Measurements from ENCODE around the gene WWOX. TPM values are rescaled to one million over a fixed set of nuclear protein-coding genes. Genes with fewer than 3 reads are reported as not detected.

Gene WWOX
- total RNA-seq, 2 donors from 2014 or later: 30.0 to 35.4 TPM

GRCh38 chr16:78961464-78961863 is 862.0 kb downstream of the WWOX start:
- Mint-ChIP-seq H3K9me3 (peaks cover 18% of the 10 kb centered on the region), H3K4me3 (no peak overlapping the region), H3K36me3 (ENCODE audit: low read depth) (peaks cover 2% of the 10 kb centered on the region), H3K27me3 (ENCODE audit: insufficient read depth) (peaks cover 2% of the 10 kb centered on the region), H3K4me1 (no peaks in the 10 kb centered on the region), H3K27ac (no peak overlapping the region)
- no peak overlapping the region for H3K9ac ChIP-seq (ENCODE audit: extremely low read depth, low read length, poor library complexity, severe bottlenecking)
- no peaks in the 10 kb centered on the region for H3K27me3 ChIP-seq (ENCODE audit: control insufficient read depth, insufficient read depth, low read length, poor library complexity, severe bottlenecking)
- no peak for TF ChIP-seq CTCF (conservative IDR thresholded peaks at IDR 0.05)
- WGBS, 2 experiments (ENCODE audit: insufficient coverage in 1 of 2, insufficient read length in 1 of 2): 67 to 100% methylated on average over 1 to 2 of the region's 2 CpGs
- peaks cover 5% of the 10 kb centered on the region for H3K9me3 ChIP-seq (ENCODE audit: control insufficient read depth, low read length)
- no peak for DNase-seq
- H3K4me1 ChIP-seq (ENCODE audit: control insufficient read depth, insufficient read depth, low read length): no peaks in the 10 kb centered on the region
- no peaks in the 10 kb centered on the region for H3K36me3 ChIP-seq (ENCODE audit: control insufficient read depth, insufficient read depth, low read length)
- H3K4me3 ChIP-seq (ENCODE audit: low read length): no peak overlapping the region
- H3K27ac ChIP-seq (ENCODE audit: low read depth, low read length): no peak overlapping the region

GRCh38 chr16:78962457-78962929 is 863.0 kb downstream of the WWOX start:
- H3K27me3 Mint-ChIP-seq (ENCODE audit: insufficient read depth): peaks cover 2% of the 10 kb centered on the region
- Histone ChIP-seq H3K27ac (ENCODE audit: low read depth, low read length) (no peak overlapping the region), H3K4me3 (ENCODE audit: low read length) (no peak overlapping the region), H3K4me1 (ENCODE audit: control insufficient read depth, insufficient read depth, low read length) (no peaks in the 10 kb centered on the region), H3K36me3 (ENCODE audit: control insufficient read depth, insufficient read depth, low read length) (no peaks in the 10 kb centered on the region), H3K27me3 (ENCODE audit: control insufficient read depth, insufficient read depth, low read length, poor library complexity, severe bottlenecking) (no peaks in the 10 kb centered on the region), H3K9ac (ENCODE audit: extremely low read depth, low read length, poor library complexity, severe bottlenecking) (no peak overlapping the region), H3K9me3 (ENCODE audit: control insufficient read depth, low read length) (peaks cover 5% of the 10 kb centered on the region)
- no peak for DNase-seq
- H3K4me1 Mint-ChIP-seq: no peaks in the 10 kb centered on the region
- H3K27ac Mint-ChIP-seq: no peak overlapping the region
- H3K4me3 Mint-ChIP-seq: no peak overlapping the region
- peaks cover 18% of the 10 kb centered on the region for H3K9me3 Mint-ChIP-seq
- WGBS, 2 experiments (ENCODE audit: insufficient coverage in 1 of 2, insufficient read length in 1 of 2): 92 to 100% methylated on average over 2 of the region's 2 CpGs
- no peak for TF ChIP-seq CTCF (conservative IDR thresholded peaks at IDR 0.05)
- peaks cover 2% of the 10 kb centered on the region for H3K36me3 Mint-ChIP-seq (ENCODE audit: low read depth)

GRCh38 chr16:78967948-78968347 is 868.5 kb downstream of the WWOX start:
- peaks cover 18% of the 10 kb centered on the region for H3K9me3 Mint-ChIP-seq
- no peak for TF ChIP-seq CTCF (conservative IDR thresholded peaks at IDR 0.05)
- Histone ChIP-seq H3K4me3 (ENCODE audit: low read length) (no peak overlapping the region), H3K36me3 (ENCODE audit: control insufficient read depth, insufficient read depth, low read length) (no peaks in the 10 kb centered on the region), H3K27me3 (ENCODE audit: control insufficient read depth, insufficient read depth, low read length, poor library complexity, severe bottlenecking) (no peaks in the 10 kb centered on the region), H3K4me1 (ENCODE audit: control insufficient read depth, insufficient read depth, low read length) (no peaks in the 10 kb centered on the region), H3K9ac (ENCODE audit: extremely low read depth, low read length, poor library complexity, severe bottlenecking) (no peak overlapping the region), H3K27ac (ENCODE audit: low read depth, low read length) (no peak overlapping the region), H3K9me3 (ENCODE audit: control insufficient read depth, low read length) (peaks cover 5% of the 10 kb centered on the region)
- H3K4me1 Mint-ChIP-seq: peaks cover 4% of the 10 kb centered on the region
- H3K27me3 Mint-ChIP-seq (ENCODE audit: insufficient read depth): peaks cover 2% of the 10 kb centered on the region
- DNase-seq: no peak
- H3K27ac Mint-ChIP-seq: no peak overlapping the region
- H3K4me3 Mint-ChIP-seq: no peak overlapping the region
- H3K36me3 Mint-ChIP-seq (ENCODE audit: low read depth): peaks cover 2% of the 10 kb centered on the region
- 74 to 76% methylated on average over 16 to 20 of the region's 20 CpGs for WGBS, 2 experiments (ENCODE audit: insufficient coverage in 1 of 2, insufficient read length in 1 of 2)

All from endodermal cell (in vitro differentiated cells).